Heart left ventricle (tissue), 13 donors: ENCODE data around the gene C11orf16.

Source experiments
- POLR2A ChIP-seq, 2 donors: fragments of 450-650 bp; IDR thresholded peaks; one replicate each; pipeline ENCODE4 v1.6.1; 2017; ENCODE audit warnings: antibody characterized with exemption in 2 of 2, mild to moderate bottlenecking in 2 of 2, moderate library complexity in 2 of 2
- TF ChIP-seq, protein P1 (sequence below), 12 donors: fragments of 200-600 bp; sonication (generic) in 4 of 12; IDR thresholded peaks; one replicate each; pipeline versions ENCODE4 v1.5.0 to v1.8.0; 2018 to 2022; ENCODE audit warnings: antibody characterized with exemption in 12 of 12, mild to moderate bottlenecking in 5 of 12
- donor health status: ischemic (EF 13 %, LVEDD 7.1; RV severe dilation, severe dysfunction).
- donor health status: DM: no; HTN: yes; CAD: no.
- donor health status: DM: no; HTN: no; CAD: no.
- donor health status: ischemic (EF 25% LVEDD 6.9; RV normal size, moderate dysfunction).
- donor health status: ischemic (EF 25% LVEDD 5.7; RV mildly dilated, moderate dysfunction).
- donor health status: ischemic (EF 35%, LVEDD 5.7; RV mildly dilated, moderate dysfunction).
- donor health status: nonischemic (EF 11% LVEDD 7.7; RV severe dilation, severe dysfunction).
- donor health status: DM: yes; HTN: yes; CAD: no.
- donor health status: PGD.
- donor health status: ischemic (EF 29% LVEDD 5.4; RV normal size, mild dysfunction).
- donor health status: nonischemic (EF 23%, LVEDD 6.1; RV moderate dilation, normal function).

DNA sequence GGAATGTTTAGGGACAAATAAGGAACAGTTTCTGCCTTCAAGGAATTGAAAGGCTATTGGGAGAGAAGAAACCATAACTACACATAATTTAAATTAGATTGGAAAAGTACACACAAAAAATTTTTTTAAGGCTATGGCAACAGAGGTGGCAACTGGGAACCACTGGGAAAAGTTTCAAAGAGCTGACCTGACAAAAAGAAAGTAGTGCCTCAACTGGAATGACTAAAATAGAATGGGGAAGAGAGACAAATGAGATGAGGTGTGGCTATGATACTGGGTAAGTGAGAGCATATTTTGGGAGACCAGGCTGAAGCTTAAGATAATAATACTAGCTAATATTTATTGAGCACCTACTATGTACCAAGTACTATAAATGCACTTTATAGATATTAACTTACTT, 24.6 kb downstream of the C11orf16 start:
- TF ChIP-seq, protein P1, sequence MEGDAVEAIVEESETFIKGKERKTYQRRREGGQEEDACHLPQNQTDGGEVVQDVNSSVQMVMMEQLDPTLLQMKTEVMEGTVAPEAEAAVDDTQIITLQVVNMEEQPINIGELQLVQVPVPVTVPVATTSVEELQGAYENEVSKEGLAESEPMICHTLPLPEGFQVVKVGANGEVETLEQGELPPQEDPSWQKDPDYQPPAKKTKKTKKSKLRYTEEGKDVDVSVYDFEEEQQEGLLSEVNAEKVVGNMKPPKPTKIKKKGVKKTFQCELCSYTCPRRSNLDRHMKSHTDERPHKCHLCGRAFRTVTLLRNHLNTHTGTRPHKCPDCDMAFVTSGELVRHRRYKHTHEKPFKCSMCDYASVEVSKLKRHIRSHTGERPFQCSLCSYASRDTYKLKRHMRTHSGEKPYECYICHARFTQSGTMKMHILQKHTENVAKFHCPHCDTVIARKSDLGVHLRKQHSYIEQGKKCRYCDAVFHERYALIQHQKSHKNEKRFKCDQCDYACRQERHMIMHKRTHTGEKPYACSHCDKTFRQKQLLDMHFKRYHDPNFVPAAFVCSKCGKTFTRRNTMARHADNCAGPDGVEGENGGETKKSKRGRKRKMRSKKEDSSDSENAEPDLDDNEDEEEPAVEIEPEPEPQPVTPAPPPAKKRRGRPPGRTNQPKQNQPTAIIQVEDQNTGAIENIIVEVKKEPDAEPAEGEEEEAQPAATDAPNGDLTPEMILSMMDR (IDR thresholded peaks at IDR 0.05), result no peak
- TF ChIP-seq POLR2A (IDR thresholded peaks at IDR 0.05), result no peak
